ENCODE measurements around the gene DYNLT4.
"Not testable (repeated sequence)": the region's sequence is repeated elsewhere in the genome, so short reads cannot be mapped to it uniquely, and the experiment has no call there.

DYNLT4 gene

DNA sequence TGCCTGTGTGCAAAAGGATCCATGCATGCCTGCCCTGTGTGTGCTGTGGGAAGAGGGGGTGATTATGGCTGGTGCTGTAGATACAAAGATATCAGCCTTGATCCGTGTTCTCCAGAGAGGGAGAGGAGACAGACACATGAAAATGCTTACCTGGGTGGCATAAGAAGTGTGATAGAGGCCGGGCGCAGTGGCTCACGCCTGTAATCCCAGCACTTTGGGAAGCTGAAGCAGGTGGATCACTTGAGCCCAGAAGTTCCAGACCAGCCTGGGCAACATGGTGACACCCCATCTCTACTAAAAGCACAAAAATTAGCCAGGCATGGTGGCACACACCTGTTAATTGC lies 3.6 kb upstream of the DYNLT4 start:
- DNase-seq: not testable (repeated sequence)

DNA sequence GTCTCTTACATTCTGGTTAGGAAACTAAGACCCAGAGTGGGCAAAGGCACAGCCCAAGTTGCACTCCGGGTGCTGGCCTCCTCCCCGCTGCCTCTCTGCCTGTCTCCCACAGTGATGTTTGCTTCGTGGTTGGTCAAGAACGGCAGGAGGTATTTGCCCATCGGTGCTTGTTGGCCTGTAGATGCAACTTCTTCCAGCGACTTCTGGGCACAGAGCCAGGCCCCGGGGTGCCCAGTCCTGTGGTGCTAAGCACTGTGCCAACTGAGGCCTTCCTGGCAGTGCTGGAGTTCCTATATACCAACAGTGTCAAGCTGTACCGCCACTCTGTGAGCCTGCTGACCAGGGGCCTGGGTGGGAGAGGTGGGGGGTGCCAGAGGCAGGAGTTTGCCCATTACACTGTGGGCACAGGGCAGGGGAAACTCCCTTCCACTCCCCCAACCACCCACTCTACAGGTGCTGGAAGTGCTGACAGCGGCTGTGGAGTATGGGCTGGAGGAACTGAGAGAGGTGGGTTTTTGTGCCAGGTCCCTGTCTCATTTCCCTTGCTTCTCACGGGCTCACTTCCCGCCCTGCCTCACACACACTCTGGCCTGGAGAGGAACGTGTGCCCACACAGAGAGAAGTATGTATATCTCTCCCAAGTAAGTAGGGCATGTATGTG lies 3.1 kb upstream of the DYNLT4 start:
- DNase-seq: peak in 29 of 56 donors; percentile 10 to 64 (median 36)

DNA sequence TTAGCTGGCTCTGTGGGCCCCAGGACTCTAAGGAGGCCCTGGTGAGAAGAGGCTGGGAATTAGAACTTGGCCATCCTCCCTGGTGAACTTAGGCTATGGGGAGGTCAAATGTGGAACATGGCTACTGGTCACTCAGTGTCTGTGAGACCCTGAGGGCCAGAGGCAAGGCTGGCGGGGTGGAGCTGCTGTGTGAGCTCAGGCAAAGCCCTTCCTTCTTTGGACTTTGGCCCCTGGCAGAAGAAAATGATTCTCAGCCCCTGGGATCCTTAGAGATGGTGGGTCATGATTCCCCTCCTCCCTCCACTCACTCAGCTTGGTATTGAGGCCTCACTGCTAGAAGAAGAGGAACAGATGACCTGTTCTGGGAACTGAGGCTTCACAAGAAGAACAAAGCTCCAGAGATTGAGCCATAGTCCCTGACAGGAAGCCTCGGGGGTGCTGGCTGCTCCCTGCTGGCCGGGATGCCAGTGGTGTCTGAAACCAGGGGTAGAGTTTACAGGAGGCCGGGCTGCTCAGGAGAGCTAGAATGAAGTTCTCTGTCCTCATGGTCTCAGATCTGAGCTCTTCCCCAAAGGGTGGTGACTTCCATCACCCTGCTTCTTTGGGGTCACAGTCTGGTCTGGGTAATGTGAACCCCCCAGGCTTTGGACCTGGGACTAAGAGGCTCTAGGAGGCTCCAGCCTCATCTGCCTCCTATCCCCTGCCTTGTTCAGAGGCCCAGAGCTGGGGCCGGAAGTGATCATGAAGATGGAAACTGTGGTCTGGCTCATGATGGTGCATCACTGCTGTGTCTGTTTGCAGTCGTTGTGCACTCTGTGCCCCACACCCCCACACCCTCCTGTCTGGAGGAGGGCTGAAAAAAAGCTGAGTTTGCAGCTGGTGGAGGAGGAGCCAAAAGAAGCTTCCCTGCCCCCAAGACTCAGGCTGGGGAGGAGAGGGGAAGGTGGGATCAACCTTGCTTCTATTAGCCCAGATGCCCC lies 2.1 kb upstream of the DYNLT4 start:
- DNase-seq: peak in 6 of 56 donors; percentile 19 to 45 (median 31)

DNA sequence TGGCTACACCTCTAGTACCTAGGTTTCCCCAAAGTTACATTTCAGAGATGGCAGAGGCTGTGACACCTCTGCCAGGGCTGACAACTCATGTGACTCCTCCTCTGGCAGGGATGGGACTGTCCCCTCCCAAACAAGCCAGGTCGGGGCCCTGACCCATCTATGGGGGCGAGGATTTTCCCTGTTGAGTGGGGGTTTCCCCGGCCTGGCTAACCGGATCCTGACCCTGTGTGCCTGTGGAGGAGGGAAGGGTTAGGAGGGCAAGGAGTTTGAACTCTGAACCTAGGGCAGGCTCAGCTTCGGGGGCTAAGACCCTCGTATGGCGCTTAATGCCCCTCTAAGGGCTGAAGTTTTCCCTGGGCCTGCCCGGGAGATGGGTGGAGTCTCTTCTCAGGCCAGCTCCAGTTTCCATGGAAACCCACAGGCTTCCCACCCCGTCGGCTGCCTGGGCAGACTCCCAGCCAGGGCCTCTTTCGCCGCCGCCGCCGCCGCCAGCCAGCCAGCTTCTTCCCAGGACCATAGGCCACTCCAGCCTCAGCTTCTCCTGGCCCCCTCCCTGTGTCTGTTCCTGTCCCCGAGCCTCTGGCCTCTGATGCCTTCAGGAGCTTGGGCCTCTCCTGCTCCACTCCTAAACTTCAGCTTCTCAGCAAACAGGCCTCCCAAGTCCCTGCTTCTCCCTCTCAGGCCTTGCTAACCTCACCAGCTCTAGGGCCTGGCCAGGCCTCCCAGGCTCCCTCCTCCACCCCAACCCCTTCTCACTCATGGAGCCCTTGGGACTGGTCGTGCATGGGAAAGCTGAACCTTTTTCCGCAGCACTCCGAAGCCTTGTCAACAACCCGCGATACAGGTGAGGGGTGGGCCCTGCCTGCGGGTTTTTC lies 1.1 kb upstream of the DYNLT4 start, which contains the start of gene BTBD19:
TSS of gene BTBD19 (plus strand) at position 461 of the 875 bp plus-strand sequence. CDS start at position 759, 298 bp downstream.
- peak in 49 of 56 donors; percentile 27 to 85 (median 66) for DNase-seq

DNA sequence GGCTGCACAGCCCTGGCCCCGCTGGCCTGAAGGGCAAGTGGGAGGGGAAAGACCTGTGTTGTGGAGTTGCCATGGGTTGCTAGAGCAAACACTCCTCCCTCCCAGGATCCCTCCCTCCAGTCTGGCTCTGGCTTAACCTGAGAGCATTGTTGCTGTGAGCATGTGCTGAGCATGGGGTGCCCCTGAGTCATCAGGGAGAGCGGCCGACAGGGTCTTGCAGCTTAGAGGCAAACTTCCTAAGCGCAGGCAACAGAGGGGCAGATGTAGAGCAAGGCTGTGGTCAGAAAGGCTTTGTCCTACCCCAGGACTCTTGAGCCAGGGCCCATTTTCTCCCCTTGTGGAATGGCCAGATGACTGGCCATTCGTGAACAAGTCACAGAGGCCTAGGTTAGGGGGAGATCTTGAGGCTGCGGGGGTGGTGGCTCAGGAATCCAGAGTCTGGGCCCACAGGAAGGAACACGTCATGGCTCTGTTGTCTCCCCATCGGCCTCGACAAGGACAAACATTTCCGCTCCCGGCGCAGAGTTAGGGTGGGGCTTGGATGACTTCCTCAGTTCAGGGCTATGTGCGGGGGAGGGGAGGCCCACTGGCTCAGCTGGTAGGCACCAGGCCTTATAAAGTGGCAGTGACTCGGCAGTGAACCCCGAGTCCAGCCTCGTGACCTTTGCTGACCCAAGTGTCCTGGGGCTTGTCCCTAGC lies 362 bp upstream of the DYNLT4 start:
- peak in 50 of 56 donors; percentile 19 to 87 (median 62) for DNase-seq

DNA sequence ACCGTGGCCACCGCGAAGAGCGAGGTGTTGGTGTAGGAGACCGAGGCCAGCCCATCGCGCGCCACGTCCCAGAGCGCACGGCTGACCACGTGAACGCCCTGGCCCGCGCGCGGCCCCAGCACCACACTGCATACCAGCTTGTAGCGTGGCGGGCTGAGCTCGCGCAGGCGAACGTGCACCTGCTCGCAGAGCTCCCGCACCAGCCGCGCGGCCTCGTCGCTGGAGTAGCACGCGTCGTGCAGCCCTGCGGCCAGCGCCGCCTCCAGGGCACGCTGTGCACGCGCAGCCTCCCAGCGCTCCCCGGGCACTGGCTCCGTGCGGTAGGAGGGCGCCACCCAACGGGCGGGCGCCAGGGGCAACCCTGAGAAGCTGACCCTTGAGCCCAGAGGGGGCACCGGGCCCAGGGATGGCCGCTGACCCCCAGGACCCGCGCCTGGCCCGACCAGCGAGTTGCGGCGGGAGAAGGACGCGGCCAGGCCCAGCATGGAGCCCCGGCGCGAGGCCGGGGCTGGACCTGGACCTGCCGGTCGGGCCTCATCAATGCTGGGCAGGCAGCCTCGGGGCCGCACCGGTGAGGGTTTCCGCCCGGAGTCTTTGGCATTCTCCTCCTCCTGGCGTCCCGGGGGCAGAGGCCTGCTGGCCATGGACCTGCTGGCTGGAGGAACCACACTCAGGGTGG lies 987 bp downstream of the DYNLT4 start:
- no peak for DNase-seq

DNA sequence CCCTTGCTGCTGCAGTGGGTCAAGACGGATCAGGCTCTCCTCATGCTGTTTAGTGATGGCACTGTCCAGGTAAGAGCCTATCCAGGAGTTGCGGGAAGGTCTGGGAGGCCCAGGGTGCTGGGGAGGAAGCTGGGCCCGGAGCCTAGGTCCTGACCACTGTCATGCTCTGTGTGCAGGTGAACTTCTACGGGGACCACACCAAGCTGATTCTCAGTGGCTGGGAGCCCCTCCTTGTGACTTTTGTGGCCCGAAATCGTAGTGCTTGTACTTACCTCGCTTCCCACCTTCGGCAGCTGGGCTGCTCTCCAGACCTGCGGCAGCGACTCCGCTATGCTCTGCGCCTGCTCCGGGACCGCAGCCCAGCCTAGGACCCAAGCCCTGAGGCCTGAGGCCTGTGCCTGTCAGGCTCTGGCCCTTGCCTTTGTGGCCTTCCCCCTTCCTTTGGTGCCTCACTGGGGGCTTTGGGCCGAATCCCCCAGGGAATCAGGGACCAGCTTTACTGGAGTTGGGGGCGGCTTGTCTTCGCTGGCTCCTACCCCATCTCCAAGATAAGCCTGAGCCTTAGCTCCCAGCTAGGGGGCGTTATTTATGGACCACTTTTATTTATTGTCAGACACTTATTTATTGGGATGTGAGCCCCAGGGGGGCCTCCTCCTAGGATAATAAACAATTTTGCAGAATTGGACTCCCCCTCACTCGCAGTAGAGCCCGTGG lies 1.7 kb downstream of the DYNLT4 start:
- no peak for DNase-seq

DNA sequence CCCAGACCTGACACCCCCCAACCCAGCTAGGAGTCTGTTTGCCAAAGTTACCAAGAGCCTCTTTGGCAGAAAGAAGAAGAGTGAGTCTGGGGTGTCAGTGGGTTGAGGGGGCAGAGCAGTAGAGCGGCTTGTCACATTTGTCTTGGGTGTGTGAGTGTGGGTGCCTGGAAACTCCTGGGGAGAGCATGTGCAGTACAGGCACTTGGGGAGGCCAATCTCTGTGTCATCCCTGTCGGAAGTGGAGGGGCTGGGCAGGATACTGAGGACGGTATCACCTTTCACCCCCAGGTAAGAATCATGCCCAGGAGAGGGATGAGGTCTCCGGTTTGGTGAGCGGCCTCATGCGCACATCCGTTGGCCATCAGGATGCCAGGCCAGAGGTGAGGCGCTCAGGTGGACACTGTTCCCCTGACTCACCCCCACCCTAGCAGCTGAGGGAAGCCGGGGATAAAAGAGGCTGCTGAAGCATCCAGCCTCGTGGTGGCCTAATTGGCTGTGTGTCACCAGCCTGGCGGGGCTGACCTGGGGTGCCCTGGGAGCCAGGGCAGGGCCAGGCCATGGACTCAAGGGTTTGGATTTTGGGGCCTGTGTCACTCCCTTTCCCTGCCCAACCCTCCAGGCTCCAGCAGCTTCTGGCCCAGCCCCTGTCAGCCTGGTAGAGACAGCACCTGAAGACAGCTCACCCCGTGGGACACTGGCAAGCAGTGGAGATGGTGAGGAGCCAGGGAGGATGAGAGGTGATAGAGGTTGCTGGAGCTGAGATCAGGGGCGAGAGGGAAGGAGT lies 3.6 kb downstream of the DYNLT4 start:
- DNase-seq: no peak

DNA sequence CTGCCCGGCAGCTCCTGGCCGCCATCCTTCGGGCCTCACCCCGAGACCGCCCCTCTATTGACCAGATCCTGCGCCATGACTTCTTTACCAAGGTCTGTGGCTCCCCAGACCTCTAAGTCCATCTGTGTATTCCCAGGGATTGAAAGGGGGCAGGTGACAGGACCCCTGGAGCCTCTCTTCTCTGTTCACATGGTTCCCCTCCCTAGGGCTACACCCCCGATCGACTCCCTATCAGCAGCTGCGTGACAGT lies 4.2 kb downstream of the DYNLT4 start:
- no peak for DNase-seq

DNA sequence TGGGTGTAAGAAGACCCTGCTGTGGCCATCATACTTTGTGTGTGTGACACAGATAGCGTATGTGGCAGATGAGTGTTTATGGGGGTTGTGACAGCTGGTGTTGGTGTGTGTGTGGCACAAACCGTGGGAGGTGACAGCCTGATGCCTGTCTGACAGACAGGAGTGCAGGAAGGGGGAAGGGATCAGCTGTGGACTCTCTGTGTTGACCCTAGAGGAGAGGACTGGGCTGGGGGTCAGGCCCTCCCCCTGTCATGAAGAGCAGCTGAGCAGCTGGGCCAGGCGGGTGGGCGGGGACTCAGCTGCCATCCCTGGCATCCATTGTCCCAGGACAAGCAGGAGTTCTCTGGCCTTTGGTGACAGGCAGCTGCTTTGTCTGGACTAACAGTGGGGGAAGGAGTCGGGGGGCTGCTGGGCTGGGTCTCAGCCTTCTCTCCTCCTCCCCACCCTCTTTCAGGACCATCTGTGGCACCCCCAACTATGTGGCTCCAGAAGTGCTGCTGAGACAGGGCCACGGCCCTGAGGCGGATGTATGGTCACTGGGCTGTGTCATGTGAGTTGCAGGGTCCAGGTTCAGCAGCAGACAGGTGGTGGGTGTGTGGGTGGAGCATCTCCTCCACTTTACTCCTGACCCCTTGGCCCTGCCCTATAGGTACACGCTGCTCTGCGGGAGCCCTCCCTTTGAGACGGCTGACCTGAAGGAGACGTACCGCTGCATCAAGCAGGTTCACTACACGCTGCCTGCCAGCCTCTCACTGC lies 4.7 kb downstream of the DYNLT4 start:
- peak in 26 of 56 donors; percentile 18 to 72 (median 48) for DNase-seq

DNA sequence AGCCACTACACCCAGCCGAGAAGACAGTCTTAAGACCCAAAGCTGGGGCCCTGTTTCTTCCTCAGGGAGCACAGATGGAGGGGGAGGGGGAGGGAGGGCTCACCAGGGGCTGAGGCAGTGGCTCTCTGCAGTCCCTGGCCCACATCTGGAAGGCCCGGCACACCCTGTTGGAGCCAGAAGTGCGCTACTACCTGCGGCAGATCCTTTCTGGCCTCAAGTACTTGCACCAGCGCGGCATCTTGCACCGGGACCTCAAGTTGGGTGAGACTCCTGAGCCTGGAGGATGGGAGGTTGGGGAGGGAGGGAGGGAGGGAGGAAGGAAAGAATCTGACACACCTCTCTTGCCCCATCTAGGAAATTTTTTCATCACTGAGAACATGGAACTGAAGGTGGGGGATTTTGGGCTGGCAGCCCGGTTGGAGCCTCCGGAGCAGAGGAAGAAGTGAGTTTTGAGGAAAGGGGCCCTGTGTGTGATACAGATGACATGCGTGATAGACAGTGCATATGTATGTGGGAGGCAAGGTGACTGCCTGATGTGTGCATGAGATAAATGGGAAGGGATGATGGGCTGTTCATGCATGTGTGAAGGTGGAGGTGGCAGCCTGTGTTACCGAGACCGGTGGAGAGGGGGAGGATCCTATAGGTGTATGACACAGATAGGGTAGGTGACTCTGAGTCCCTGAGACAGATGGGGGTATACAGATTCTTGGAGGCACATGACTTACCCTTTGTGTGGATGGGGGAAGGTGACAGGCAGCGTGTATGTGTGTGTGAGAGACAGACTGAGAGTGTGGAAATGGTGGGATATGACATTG lies 5.5 kb downstream of the DYNLT4 start:
- no peak for DNase-seq

DNA sequence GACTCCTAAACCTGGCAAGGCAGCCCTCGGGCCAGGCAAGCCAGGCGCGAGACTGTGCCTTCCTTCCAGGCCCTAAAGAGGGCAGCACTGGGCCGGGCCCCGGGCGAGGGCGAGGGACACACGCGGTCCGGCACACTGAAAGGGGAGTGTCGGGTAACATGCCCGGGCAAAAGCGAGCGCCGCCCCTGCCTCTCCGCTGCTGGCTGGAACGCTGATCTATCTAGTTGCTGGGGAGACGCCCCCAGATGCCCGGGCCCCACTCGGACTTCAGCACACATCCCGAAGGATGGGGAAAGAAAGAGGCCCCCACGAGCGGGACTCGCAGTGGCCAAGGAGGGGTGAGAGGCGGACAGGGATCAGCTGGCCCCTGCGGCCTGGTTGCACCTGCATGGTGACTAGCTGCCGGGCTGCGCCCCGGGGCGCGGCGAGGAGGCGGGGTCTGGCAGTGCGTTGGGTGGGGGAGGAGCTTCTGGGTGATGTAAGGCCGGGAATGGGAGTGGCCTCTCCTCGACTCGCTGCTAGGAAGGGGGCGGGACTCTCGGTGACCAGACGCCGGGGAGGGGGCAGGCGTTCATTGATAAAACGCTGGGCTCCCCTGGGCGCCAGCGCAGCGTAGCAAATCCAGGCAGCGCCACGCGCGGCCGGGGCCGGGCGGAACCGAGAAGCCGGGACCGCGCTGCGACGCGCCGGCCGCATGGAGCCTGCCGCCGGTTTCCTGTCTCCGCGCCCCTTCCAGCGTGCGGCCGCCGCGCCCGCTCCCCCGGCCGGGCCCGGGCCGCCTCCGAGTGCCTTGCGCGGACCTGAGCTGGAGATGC lies 7.2 kb downstream of the DYNLT4 start, which contains the start of gene PLK3:
TSS of gene PLK3 (plus strand) at position 608 of the 815 bp plus-strand sequence. CDS start at position 695, 87 bp downstream.
- DNase-seq: peak; percentile 84 to 100 (median 98)

DNA sequence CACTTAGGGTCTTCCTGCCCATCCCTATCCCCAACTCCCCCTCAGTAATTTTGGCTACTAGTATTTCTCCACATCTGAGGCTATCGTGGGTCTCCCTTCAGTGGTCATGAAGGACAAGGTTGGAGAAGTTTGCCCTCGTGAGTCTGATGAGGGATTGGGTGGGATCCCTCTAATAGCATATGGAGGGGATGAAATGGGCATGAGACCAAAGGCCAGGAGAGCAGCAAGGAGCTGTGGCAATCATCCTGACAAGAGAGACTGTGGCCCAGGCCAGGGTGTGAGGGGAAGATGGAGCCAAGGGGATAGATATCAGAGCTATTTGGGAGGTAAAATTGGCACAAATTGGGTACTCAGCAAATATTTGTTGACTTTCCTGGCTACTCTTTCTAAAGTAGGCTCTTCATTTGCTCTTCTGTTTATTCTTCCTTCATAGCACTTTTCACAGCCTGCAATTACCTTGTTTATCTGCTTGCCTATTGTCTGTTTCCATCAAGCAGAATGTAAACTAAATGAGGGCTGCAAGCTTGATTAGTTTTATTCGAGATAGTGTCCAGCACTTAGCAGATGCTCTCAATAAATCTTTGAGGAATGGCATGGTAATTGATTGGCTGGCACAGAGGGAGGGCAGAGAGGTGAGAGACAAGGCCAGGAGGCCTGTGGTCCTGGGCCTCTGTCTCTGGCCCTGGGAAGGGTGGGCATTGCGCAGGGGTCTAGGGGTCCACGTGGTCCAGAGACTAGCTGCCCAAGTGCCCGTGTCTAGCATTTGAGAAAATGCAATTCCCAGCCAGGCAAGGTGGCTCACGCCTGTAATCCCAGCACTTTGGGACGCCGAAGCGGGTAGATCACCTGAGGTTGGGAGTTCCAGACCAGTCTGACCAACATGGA lies 8.4 kb downstream of the DYNLT4 start:
- DNase-seq: no peak

DNA sequence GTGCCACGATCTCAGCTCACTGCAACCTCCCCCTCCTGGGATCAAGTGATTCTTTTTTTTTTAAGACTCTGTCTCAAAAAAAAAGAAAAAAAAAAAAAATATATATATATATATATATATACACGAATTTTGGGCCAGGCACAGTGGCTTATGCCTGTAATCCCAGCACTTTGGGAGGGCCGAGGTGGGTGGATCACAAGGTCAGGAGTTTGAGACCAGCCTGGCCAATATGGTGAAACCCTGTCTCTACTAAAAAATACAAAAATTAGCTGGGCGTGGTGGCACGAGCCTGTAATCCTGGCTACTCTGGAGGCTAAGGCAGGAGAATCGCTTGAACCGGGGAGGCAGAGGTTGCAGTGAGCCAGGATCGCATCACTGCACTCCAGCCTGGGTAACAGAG lies 9.3 kb downstream of the DYNLT4 start:
- DNase-seq: not testable (repeated sequence)

All from amygdala (tissue), 56 donors.